ENCODE measurements around the gene ROR1.

GRCh38 chr1:63884486-63884885 lies 110.7 kb downstream of the ROR1 start:
- TF ChIP-seq POLR2A (IDR thresholded peaks at IDR 0.05): no peak
- TF ChIP-seq, protein P1, sequence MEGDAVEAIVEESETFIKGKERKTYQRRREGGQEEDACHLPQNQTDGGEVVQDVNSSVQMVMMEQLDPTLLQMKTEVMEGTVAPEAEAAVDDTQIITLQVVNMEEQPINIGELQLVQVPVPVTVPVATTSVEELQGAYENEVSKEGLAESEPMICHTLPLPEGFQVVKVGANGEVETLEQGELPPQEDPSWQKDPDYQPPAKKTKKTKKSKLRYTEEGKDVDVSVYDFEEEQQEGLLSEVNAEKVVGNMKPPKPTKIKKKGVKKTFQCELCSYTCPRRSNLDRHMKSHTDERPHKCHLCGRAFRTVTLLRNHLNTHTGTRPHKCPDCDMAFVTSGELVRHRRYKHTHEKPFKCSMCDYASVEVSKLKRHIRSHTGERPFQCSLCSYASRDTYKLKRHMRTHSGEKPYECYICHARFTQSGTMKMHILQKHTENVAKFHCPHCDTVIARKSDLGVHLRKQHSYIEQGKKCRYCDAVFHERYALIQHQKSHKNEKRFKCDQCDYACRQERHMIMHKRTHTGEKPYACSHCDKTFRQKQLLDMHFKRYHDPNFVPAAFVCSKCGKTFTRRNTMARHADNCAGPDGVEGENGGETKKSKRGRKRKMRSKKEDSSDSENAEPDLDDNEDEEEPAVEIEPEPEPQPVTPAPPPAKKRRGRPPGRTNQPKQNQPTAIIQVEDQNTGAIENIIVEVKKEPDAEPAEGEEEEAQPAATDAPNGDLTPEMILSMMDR (IDR thresholded peaks at IDR 0.05): no peak

Data from testis (tissue), 2 donors.